Nephron progenitor cell (in vitro differentiated cells): ENCODE data around the gene WAC.

ENCODE experiments used
- DNase-seq: peaks from one replicate; pipeline ENCODE4 v3.0.0; 2021
- H3K27ac Mint-ChIP-seq: 2 replicates; pipeline ENCODE4 v1.8.0; 2021; ENCODE audit warnings: mild to moderate bottlenecking, moderate library complexity, mixed read lengths
- H3K27me3 Mint-ChIP-seq: 2 replicates; pipeline ENCODE4 v1.8.0; 2021; ENCODE audit warnings: mild to moderate bottlenecking, low read depth, mixed read lengths; ENCODE audit not compliant: poor library complexity
- H3K36me3 Mint-ChIP-seq: 2 replicates; pipeline ENCODE4 v1.8.0; 2021; ENCODE audit warnings: low read depth, mixed read lengths
- H3K4me1 Mint-ChIP-seq: 2 replicates; pipeline ENCODE4 v1.8.0; 2021; ENCODE audit warnings: mixed read lengths
- H3K4me3 Mint-ChIP-seq: 2 replicates; pipeline ENCODE4 v1.8.0; 2021; ENCODE audit warnings: mild to moderate bottlenecking, moderate library complexity, mixed read lengths
- H3K9me3 Mint-ChIP-seq: 2 replicates; pipeline ENCODE4 v1.8.0; 2021; ENCODE audit warnings: mild to moderate bottlenecking, moderate library complexity, mixed read lengths
- TF ChIP-seq, protein P1 (sequence below): fragments of 200-600 bp; sonication (generic); IDR thresholded peaks from 2 replicates; pipeline ENCODE4 v1.5.0; 2021; ENCODE audit warnings: antibody characterized with exemption

WAC gene

DNA sequence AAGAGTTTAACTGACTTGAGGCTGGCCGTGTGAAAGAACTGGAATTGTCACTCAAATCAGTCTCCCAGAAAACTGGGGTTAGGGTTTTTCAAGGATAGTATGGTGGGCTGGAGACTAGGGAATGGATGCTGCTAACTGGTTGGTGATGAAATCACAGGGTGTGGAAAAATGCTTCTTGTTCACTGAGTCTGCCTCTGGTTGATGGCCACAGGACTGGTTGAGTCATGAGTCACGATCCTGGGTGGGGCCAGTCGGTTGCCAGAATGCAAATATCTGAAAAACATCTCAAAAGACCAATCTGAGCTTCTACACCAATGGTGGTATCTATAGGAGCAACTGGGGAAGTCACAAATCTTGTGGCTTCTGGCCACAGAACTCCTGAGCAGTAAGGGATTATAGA lies 128.1 kb downstream of the WAC start:
- H3K27ac Mint-ChIP-seq: no peak overlapping the region
- no peaks in the 10 kb centered on the region for H3K9me3 Mint-ChIP-seq
- H3K27me3 Mint-ChIP-seq: peaks cover 5% of the 10 kb centered on the region
- no peak for DNase-seq
- no peaks in the 10 kb centered on the region for H3K36me3 Mint-ChIP-seq
- H3K4me1 Mint-ChIP-seq: peaks cover 2% of the 10 kb centered on the region
- H3K4me3 Mint-ChIP-seq: no peak overlapping the region
- TF ChIP-seq, protein P1, sequence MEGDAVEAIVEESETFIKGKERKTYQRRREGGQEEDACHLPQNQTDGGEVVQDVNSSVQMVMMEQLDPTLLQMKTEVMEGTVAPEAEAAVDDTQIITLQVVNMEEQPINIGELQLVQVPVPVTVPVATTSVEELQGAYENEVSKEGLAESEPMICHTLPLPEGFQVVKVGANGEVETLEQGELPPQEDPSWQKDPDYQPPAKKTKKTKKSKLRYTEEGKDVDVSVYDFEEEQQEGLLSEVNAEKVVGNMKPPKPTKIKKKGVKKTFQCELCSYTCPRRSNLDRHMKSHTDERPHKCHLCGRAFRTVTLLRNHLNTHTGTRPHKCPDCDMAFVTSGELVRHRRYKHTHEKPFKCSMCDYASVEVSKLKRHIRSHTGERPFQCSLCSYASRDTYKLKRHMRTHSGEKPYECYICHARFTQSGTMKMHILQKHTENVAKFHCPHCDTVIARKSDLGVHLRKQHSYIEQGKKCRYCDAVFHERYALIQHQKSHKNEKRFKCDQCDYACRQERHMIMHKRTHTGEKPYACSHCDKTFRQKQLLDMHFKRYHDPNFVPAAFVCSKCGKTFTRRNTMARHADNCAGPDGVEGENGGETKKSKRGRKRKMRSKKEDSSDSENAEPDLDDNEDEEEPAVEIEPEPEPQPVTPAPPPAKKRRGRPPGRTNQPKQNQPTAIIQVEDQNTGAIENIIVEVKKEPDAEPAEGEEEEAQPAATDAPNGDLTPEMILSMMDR: no peak

DNA sequence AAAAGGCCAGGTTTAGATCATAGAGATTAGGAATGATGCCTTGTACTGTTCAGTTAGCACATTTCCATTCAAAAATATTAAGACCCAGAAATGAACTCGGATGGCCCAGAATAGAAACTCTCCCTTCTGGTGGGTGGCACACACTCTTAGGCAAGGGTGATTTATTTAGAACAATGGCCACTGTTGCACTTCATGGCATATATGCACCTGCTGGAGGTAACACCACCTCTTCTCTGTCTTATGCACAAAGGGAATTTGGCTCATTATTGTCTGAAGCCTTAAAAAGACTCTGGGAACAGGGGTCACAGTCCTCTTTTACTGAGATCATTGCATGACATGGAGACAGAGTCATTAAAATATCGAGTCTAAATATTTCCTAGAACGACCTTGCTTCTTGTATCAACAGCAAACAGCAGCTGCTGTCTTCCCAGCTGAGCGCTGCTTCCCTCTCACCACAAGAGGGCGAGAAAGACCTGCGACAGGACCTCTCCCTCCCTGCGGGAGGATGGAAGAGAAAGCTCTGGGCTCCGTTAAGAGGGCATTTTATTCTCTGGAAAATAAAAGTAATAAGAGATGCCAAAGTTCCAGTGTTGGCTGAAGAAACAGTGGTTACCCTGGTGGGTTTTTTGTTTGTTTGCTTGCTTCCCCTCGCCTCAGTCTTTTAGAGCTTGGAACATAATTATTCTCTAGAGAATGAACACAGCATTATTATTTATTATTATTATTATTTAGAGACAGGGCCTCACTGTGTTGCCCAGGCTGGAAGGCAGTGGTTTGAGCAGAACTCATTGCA lies 130.9 kb downstream of the WAC start:
- Mint-ChIP-seq H3K36me3 (no peaks in the 10 kb centered on the region), H3K4me1 (peaks cover 20% of the 10 kb centered on the region), H3K4me3 (no peak overlapping the region), H3K27me3 (peaks cover 15% of the 10 kb centered on the region), H3K9me3 (no peaks in the 10 kb centered on the region), H3K27ac (no peak overlapping the region)
- peak; percentile 78 for DNase-seq
- TF ChIP-seq, protein P1: peak; percentile 98

DNA sequence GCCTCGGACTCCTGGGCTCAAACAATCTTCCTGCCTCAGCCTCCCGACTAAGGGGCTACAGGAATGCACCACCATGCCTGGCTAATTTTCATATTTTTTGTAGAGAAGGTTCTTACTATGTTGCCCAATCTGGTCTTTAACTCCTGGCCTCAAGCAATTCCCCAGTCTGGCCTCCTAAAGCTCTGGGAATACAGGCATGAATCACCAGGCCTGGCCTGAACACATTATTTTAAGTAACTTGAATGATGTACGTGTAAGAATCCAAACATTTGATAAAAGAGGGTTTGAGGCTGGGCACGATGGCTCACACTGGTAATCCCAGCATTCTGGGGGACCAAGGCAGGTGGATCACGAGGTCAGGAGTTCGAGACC lies 131.4 kb downstream of the WAC start:
- no peak for DNase-seq
- no peak overlapping the region for H3K27ac Mint-ChIP-seq
- no peak overlapping the region for H3K4me3 Mint-ChIP-seq
- H3K27me3 Mint-ChIP-seq: peaks cover 21% of the 10 kb centered on the region
- H3K9me3 Mint-ChIP-seq: peaks cover under 1% of the 10 kb centered on the region
- no peaks in the 10 kb centered on the region for H3K36me3 Mint-ChIP-seq
- TF ChIP-seq, protein P1: no peak
- peaks cover 25% of the 10 kb centered on the region for H3K4me1 Mint-ChIP-seq

DNA sequence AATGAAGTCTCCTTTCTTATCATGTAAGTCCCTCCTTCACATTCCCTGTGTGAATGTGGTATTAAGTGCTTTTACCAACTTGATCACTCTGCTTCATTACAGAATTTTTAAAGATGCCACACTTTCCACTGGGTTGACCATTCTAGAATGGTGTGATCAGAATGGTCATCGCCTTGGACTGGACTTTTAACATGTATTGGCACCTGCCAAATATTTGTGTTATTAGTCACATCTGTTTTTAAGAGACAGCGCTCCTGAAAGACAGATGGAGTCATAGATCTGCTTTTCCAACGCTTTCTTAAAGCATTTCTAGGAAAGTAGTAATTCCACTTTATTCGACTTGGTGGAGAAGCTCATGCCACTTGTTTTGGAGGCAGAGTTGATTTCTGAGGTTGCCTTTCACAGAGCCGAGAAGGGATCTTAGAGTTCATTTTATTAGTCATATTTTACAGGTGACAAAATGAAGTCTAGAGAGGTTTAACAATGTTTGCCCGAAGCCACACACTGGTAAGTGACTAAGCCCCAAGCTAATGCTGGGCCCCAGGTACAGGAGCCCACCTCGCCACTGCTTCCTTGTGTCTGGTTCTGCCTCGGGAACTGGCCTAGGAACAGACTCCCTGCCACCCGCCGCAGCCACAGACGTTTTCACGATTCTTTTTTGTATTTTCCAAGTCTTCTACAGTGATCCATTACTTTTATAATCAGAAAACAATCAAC lies 134.0 kb downstream of the WAC start:
- no peak for DNase-seq
- Mint-ChIP-seq H3K4me3 (peak overlapping the region; percentile 94), H3K36me3 (no peaks in the 10 kb centered on the region), H3K27me3 (peaks cover 23% of the 10 kb centered on the region), H3K4me1 (peaks cover 30% of the 10 kb centered on the region), H3K9me3 (peaks cover 5% of the 10 kb centered on the region), H3K27ac (no peak overlapping the region)
- TF ChIP-seq, protein P1: no peak

DNA sequence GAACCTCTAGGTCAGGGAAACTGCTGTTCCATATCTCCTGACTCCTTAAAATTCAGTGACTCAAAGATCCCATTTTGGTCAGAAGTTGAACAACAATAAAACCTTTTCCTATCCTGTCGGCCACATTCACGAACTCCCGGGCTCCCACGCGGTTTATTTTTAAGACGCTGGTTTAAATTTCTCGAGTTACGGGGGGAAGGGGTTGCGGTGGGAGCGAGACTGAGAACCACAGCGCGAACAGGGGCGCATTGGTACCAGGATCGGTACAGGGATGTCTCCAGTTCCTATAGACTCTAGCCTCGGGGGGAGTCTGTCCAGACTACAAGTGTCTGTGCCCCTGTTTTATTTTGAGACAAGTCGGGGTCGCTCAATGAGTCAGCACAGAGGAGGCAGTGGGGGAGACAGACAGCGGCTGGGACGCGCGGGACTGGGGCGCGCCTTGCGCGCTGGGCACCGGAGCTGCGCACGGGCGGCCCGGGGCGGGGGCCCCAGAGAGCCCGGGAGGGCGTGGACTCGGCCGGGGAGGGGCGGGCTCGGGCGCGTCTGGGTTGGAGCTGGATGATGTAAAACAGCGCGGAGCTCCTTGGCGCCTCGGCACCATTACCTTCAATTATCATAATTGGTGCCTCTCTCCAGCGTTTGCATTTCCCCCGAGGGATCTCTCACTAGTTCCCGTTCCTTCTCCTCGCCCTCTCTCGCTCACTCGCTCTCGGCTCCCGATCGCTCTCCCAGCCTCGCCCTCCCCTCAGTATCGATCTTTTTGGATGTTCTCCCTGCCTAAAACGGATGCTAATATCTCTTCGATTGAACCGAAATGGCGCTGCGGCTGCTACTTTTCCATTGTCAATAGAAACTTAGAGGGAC lies 135.7 kb downstream of the WAC start:
- Mint-ChIP-seq H3K27me3 (peaks cover 23% of the 10 kb centered on the region), H3K4me3 (peak overlapping the region; percentile 94), H3K36me3 (no peaks in the 10 kb centered on the region), H3K27ac (no peak overlapping the region), H3K9me3 (peaks cover 5% of the 10 kb centered on the region), H3K4me1 (peaks cover 30% of the 10 kb centered on the region)
- TF ChIP-seq, protein P1: no peak
- DNase-seq: peak; percentile 81
